NCI-H2227 (cell line): Measurements from ENCODE around the gene LDLRAD3.

Source experiments
- DNase-seq: peaks from one replicate; lab custom pipeline; 2025; ENCODE audit not compliant: unreplicated experiment; lab: John Stamatoyannopoulos, UW

Gene LDLRAD3

DNA sequence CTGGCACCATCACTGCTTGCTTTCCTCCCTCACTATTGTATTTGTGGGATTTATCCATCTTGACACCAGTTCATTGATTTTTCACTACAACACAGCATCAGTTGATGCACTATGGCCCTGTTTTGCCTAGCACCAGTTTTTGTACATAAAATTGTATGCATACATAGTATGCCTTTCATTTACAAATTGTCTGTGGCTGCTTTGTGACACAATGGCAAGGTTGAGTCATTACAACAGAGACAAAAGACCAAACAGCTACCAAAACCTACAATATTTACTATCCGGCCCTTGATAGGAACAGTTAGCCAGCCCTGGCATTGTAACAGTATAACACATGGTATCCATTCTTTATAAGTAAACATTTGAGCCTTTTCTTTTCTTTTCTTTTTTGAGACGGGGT lies 150.3 kb downstream of the LDLRAD3 start:
- DNase-seq = no peak

GRCh38 chr11:36095716-36096115 lies 151.9 kb downstream of the LDLRAD3 start:
- no peak for DNase-seq

GRCh38 chr11:36097219-36097650 lies 153.4 kb downstream of the LDLRAD3 start:
- no peak for DNase-seq

- no peak for DNase-seq
Observed at GRCh38 chr11:36098087-36098486, 154.2 kb downstream of the LDLRAD3 start.

GRCh38 chr11:36098853-36099375 lies 155.1 kb downstream of the LDLRAD3 start:
- DNase-seq = no peak

GRCh38 chr11:36101466-36101865 lies 157.6 kb downstream of the LDLRAD3 start:
- DNase-seq = no peak

DNA sequence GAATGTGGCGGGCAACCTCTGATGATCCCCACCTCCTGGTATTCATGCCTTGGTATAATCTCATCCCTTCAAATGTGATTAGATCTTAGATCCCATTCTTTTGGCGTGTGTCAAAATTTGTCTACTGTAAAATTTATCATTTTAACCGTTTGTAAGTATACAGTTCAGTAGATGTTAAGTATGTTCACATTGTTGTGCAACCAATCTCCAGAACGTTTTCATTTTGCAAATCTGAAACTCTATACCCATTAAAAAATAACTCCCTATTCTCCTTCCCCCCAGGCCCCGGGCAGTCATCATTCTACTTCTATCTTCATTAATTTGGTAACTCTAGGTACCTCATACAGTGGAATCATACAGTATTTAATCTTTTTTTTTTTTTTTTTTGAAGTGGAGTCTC lies 159.0 kb downstream of the LDLRAD3 start:
- no peak for DNase-seq

GRCh38 chr11:36103933-36104530 lies 160.2 kb downstream of the LDLRAD3 start:
- DNase-seq = no peak

- no peak for DNase-seq
Observed at GRCh38 chr11:36104660-36104992, 160.8 kb downstream of the LDLRAD3 start.

- no peak for DNase-seq
Observed at GRCh38 chr11:36105743-36106581, 162.1 kb downstream of the LDLRAD3 start.

GRCh38 chr11:36107547-36107946 lies 163.7 kb downstream of the LDLRAD3 start:
- DNase-seq = no peak

GRCh38 chr11:36108881-36109589 lies 165.2 kb downstream of the LDLRAD3 start:
- DNase-seq = peak; percentile 11

DNA sequence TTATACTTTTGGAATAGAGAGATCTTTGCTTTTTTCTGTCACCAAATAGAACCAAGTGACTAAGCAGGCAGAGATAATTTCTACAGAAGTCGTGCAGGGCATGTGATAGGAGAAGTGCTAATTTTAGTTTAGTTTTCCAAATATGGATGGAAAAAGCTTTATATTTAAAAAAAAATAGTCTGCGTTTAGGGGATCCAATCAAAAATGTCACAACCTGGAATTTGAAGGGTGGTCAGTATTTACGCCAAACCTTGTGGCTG lies 165.7 kb downstream of the LDLRAD3 start:
- DNase-seq = no peak

DNA sequence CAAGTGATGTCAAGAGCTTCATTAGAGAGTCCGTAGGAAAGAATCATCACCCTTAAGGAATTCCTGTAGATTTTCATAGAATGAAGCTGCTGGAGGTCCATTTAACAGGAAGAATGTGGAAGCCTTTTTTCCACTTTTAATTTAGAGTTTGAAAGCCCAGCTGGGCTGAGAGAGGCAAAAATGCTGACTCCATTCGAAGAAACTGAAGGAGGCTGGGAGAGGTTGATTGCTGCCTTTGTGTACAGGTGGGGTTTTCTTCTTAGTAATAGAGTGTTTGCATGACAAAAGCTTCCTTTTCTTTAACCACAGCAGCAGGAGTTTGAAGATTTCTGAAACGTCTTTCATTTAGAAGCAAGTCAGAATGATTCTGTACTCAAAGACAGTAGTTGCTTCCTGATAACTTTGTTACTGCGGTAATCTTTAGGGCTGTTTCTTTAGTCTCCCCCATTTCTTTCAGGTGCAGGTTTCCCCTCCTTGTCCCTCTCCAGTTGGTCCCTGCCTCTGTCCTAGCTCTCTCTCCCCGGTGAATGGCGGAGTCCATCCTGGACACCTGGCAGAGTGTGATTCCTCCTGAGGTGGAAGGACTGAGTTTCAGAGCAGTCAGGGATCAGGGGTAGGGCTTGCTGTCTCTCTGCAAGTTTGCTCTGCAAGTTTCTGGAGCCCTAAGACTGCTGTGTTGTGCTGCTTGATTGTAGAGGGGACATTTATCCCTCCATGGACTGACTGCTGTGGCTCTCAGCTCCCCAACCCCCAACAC lies 166.2 kb downstream of the LDLRAD3 start:
- peak; percentile 29 for DNase-seq

DNA sequence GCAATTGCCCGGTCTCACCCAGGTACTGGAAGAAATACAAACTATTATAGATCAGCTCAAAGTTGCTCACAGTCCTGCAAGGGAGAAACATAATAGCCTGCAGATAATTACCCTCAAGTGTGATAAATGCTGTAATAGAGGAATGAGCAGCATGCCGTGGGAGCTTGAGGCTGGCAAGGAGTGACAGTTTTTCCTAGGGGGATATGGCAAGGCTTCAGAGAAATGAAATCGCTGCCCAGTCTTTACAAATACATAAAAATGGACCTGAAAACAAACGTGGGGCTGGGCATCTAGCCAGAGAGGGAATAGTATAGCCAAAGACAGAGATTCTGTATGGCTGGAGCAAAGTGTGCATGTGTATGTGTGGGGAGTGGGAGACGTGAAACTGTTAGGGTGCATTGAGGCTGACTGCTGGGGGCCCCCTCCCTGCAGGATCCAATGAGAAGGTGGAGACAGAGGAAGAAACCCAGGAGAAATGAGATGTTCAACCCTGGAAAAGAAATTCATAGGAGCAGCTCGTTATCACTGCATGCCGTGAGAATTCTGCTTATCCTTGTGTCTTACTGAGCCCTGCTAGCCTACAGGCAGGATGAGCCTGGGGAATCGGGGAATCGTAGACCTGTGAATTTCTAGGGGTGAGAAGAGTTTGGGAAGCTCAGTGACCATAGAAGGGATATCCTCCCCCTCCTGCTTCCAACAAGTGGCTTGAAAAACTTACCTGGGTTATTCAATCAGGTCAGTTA lies 167.0 kb downstream of the LDLRAD3 start:
- DNase-seq = peak; percentile 32

- no peak for DNase-seq
Observed at GRCh38 chr11:36114095-36114494, 170.2 kb downstream of the LDLRAD3 start.

GRCh38 chr11:36115378-36115801 lies 171.5 kb downstream of the LDLRAD3 start:
- no peak for DNase-seq

- no peak for DNase-seq
Observed at GRCh38 chr11:36116161-36116560, 172.3 kb downstream of the LDLRAD3 start.

GRCh38 chr11:36118084-36118483 lies 174.2 kb downstream of the LDLRAD3 start:
- DNase-seq = no peak

GRCh38 chr11:36119300-36119699 lies 175.4 kb downstream of the LDLRAD3 start:
- DNase-seq = no peak

GRCh38 chr11:36121054-36121453 lies 177.2 kb downstream of the LDLRAD3 start:
- no peak for DNase-seq
